Measurements from ENCODE around the gene DDIT4L.

GRCh38 chr4:100224721-100225120 lies 34.5 kb upstream of the DDIT4L start:
- no peak for TF ChIP-seq CTCF (IDR thresholded peaks at IDR 0.05; ENCODE audit: low read depth, low read length, missing input control)
- no peak for TF ChIP-seq GABPA (IDR thresholded peaks at IDR 0.05 in 1 of 2, conservative IDR thresholded peaks at IDR 0.05 in 1 of 2)
- TF ChIP-seq YY1 (IDR thresholded peaks at IDR 0.05), result no peak
- TF ChIP-seq SP1 (IDR thresholded peaks at IDR 0.05), result no peak
- no peak for TF ChIP-seq RAD21 (IDR thresholded peaks at IDR 0.05)
- TF ChIP-seq EGR1 (IDR thresholded peaks at IDR 0.05; ENCODE audit: low read depth in 2 of 2), result no peak
- no peak for TF ChIP-seq RXRA (IDR thresholded peaks at IDR 0.05)
- TF ChIP-seq REST (IDR thresholded peaks at IDR 0.05), result no peak
- no peak for TF ChIP-seq HNF4G (IDR thresholded peaks at IDR 0.05)
- TF ChIP-seq JUND (IDR thresholded peaks at IDR 0.05), result no peak
- no peak for TF ChIP-seq TAF1 (conservative IDR thresholded peaks at IDR 0.05)
- no peak for TF ChIP-seq MAX (IDR thresholded peaks at IDR 0.05)
- TF ChIP-seq FOXA2 (IDR thresholded peaks at IDR 0.05), result no peak
- no peak for TF ChIP-seq ZBTB33 (IDR thresholded peaks at IDR 0.05)

Measured in liver (tissue), 3 donors.